ENCODE data around the gene NUDT3. TPM values are rescaled to one million over a fixed set of nuclear protein-coding genes. Genes with fewer than 3 reads are reported as not detected.

The NUDT3 gene
- total RNA-seq, result 12.8 and 15.5 TPM in 2 replicates

GRCh38 chr6:34392497-34393190 lies at the start of gene NUDT3:
TSS of gene NUDT3 (minus strand) at chr6:34392669. CDS start at chr6:34392362, 307 bp downstream.

GRCh38 chr6:34425498-34426410 lies 33.3 kb upstream of the NUDT3 start, which contains the start of gene RPS10:
TSS of gene RPS10 (minus strand) at chr6:34426069. CDS start at chr6:34425221, 848 bp downstream.

GRCh38 chr6:34248727-34249468 lies 143.6 kb downstream of the NUDT3 start, which contains the start of gene SMIM29:
TSS of gene SMIM29 (minus strand) at chr6:34249006. CDS start at chr6:34247791, 1,215 bp downstream.

GRCh38 chr6:34236443-34237315 lies 155.8 kb downstream of the NUDT3 start, which contains the start of gene HMGA1:
TSS of gene HMGA1 (plus strand) at chr6:34236873. CDS start at chr6:34240781, 3,908 bp downstream.

Other genes with a start within 250 kb of the NUDT3 start
- gene GRM4, start 246.6 kb downstream of the NUDT3 start, total RNA-seq, result not detected in 2 replicates
- 1,203 and 1,282 TPM in 2 replicates for gene HMGA1, start 155.8 kb downstream of the NUDT3 start, total RNA-seq
- 54.4 and 61.7 TPM in 2 replicates for gene SMIM29, start 143.7 kb downstream of the NUDT3 start, total RNA-seq
- 4,034 and 4,340 TPM in 2 replicates for gene RPS10, start 33.4 kb upstream of the NUDT3 start, total RNA-seq
- not detected in 2 replicates for gene PACSIN1, start 73.4 kb upstream of the NUDT3 start, total RNA-seq
- not detected in 2 replicates for gene SPDEF, start 163.7 kb upstream of the NUDT3 start, total RNA-seq

Data from bronchus fibroblast of lung (primary cell).